ENCODE results near the gene MGME1.

Gene MGME1

DNA sequence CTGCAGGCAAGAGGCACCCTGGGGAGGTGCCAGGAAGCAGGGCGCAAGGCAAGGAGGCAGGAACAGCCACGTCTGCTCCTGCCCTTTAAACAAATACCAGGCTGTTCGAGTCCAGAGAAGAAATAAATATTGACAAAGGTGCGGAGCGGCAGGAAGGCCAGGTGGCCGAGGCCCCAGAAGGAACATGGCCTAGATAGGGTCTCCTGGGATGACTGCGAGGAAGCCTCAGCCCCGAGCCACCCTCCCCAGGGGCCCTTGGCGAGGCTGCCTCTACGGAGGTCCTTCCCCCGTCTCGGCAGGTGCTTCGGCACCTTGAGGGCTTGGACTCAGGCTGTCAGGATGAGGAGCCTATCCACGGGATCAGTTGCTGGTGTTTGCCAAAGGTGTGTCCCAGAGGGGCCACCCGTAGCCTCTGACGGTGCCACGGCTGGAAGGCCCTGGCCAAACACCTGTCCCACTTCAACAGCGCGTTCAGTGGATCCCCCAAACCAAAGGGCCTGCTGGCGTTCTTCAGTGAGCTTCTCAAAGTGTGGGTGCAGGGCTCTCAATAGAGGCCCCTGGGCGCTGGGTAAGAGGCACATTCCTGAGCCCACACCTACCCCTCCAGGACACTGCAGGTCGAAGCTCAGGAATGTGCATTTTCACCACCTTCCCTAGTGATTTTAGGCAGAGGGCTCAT is 40.0 kb upstream of the MGME1 start:
- no peak for DNase-seq (ENCODE audit: low spot score)
- TF ChIP-seq, protein P1, sequence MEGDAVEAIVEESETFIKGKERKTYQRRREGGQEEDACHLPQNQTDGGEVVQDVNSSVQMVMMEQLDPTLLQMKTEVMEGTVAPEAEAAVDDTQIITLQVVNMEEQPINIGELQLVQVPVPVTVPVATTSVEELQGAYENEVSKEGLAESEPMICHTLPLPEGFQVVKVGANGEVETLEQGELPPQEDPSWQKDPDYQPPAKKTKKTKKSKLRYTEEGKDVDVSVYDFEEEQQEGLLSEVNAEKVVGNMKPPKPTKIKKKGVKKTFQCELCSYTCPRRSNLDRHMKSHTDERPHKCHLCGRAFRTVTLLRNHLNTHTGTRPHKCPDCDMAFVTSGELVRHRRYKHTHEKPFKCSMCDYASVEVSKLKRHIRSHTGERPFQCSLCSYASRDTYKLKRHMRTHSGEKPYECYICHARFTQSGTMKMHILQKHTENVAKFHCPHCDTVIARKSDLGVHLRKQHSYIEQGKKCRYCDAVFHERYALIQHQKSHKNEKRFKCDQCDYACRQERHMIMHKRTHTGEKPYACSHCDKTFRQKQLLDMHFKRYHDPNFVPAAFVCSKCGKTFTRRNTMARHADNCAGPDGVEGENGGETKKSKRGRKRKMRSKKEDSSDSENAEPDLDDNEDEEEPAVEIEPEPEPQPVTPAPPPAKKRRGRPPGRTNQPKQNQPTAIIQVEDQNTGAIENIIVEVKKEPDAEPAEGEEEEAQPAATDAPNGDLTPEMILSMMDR (IDR thresholded peaks at IDR 0.05; ENCODE audit: extremely low read depth, missing control alignments) = no peak

DNA sequence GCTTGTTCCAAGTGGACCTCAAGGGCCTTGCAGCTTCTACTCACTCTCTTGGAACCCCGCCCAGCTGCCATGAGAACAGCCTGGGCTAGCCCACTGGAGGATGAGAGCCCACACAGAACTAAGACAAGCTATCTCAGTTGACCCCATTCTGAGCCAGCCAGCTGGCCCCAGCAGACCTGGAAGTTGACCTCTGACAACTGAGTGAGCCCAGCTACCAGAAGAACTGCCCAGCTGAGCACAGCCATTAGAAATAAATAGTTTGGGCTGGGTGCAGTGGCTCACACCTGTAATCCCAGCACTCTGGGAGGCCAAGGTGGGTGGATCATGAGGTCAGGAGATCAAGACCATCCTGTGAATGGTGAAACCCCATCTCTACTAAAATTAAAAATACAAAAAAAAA is 37.3 kb upstream of the MGME1 start:
- DNase-seq (ENCODE audit: low spot score) = no peak
- TF ChIP-seq, protein P1 (IDR thresholded peaks at IDR 0.05; ENCODE audit: extremely low read depth, missing control alignments) = no peak

DNA sequence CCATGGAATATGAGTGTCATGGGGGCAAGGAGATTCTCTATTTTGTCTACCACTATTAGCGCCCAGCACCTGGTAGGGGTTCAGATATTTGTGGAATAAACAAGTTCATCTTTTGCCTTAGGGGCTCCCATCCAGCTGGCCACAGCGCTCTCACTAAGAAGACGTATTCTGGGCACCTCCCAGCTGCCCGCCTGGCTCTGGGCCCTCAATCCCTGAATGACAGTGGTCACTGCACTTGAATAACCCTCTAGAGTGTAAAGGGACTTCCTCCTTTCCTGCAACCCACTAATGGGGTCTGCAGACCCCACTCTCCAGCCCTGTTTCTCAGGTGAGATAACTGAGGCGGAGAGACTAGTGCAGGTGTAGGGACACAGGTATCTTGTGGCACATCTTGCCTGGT is 36.4 kb upstream of the MGME1 start:
- DNase-seq (ENCODE audit: low spot score) = no peak
- TF ChIP-seq, protein P1 (IDR thresholded peaks at IDR 0.05; ENCODE audit: extremely low read depth, missing control alignments) = no peak

DNA sequence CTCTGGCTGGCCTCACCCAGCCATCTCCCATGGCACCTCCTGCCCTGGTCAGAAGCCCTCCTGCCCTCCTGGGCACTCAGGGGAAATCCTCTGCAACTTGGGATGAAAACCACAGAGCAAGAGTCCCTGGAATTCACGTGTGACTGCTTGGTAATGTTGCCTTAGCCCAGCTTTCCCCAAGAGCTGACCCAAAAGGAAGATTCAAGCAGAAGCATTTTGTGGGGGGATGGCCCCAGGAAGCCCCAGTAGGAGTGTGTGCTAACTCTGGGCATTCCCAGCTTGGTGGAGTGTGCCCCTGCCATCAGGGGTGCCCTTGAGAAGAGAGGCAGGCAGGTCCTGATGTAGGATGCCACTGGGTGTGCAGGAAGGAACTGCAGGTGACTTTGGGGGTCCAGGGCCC is 35.7 kb upstream of the MGME1 start:
- TF ChIP-seq, protein P1 (IDR thresholded peaks at IDR 0.05; ENCODE audit: extremely low read depth, missing control alignments) = no peak
- DNase-seq (ENCODE audit: low spot score) = no peak

DNA sequence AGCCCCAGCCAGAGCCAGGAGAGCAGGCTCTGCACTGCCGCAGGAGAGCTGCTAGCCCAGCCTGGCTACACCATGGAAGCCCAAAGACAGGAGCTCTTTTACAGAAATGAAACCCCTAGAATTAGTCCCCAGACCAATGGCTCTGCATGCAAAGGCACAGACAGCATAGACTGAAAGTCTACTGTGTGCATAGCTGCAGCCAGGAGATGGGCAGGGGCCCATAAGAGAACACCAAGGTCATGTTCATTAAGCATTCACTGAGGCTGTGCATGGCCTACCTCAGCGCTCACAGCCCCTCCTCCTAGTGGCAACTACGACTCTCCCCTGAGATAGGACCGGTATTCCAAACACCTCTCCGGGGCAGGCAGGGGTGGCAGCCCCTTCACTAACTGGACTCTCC is 35.1 kb upstream of the MGME1 start:
- DNase-seq (ENCODE audit: low spot score) = no peak
- TF ChIP-seq, protein P1 (IDR thresholded peaks at IDR 0.05; ENCODE audit: extremely low read depth, missing control alignments) = no peak

DNA sequence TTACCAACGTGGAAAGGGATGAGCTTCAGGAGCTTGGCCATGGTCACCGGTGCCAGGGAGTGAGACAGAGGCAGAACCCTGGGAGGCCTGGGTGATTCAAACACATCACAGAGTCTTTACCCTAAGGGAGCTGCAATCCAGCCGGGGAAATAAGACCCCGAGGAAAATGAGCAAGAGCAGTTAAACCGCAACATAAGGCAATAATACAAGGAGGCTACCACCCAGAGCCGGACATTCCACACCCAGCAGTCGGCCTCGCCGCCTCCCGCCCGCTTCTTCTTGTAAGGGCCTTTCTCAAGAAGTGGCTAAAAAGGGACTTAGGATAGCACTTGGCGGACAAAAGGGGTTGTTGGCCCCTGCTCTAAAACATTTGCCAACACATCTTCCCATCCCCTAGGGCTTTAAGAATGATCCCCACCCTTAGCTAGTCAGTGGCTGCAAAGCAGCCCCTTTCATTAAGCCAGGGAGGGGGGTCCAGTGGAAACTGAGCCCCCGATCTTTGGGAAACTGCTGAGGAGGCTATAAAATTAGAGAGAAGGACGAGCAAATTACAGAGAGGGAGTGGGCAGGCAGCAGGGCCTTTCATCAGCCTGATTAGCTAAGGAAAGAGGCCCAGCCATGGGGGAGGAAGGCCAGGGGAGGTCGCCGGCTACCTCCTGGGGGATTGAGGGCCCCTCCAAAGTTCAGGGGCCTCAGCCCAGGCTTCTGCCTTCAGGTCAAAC is 34.5 kb upstream of the MGME1 start:
- TF ChIP-seq, protein P1 (IDR thresholded peaks at IDR 0.05; ENCODE audit: extremely low read depth, missing control alignments) = no peak
- DNase-seq (ENCODE audit: low spot score) = no peak

DNA sequence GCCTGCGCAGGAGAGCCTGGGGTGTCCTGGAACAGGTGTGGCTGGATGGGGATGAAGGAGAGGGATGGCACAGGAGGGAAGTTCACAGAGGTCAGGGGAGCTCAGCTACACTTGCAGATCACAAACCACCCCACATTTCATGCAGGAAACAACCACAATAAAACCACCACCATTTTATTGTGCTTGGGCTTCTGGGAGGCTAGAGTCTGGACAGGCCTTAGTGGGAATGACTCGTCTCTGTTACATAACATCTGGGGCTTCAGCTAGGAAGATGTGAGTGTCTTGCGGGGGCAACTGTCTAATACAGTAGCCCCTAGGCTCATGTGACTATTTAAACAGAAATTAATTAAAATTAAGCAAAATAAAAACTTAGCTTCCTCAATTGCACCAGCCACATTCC is 33.6 kb upstream of the MGME1 start:
- DNase-seq (ENCODE audit: low spot score) = no peak
- TF ChIP-seq, protein P1 (IDR thresholded peaks at IDR 0.05; ENCODE audit: extremely low read depth, missing control alignments) = no peak
